ENCODE measurements around the gene HOXC10.

- TF ChIP-seq, protein P1, sequence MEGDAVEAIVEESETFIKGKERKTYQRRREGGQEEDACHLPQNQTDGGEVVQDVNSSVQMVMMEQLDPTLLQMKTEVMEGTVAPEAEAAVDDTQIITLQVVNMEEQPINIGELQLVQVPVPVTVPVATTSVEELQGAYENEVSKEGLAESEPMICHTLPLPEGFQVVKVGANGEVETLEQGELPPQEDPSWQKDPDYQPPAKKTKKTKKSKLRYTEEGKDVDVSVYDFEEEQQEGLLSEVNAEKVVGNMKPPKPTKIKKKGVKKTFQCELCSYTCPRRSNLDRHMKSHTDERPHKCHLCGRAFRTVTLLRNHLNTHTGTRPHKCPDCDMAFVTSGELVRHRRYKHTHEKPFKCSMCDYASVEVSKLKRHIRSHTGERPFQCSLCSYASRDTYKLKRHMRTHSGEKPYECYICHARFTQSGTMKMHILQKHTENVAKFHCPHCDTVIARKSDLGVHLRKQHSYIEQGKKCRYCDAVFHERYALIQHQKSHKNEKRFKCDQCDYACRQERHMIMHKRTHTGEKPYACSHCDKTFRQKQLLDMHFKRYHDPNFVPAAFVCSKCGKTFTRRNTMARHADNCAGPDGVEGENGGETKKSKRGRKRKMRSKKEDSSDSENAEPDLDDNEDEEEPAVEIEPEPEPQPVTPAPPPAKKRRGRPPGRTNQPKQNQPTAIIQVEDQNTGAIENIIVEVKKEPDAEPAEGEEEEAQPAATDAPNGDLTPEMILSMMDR (optimal IDR thresholded peaks at IDR 0.05 in 1 of 3, IDR thresholded peaks at IDR 0.05 in 1 of 3, conservative IDR thresholded peaks at IDR 0.05 in 1 of 3; ENCODE audit: extremely low read depth in 1 of 3, insufficient read depth in 2 of 3, low read length in 3 of 3) = no peak
- TF ChIP-seq EZH2 (IDR thresholded peaks at IDR 0.05; ENCODE audit: low read length) = no peak
Measured at GRCh38 chr12:53949631-53950436, 35.1 kb upstream of the HOXC10 start.

Measured in keratinocyte (primary cell).